Erythroblast (primary cell): ENCODE data around the gene ATOSA.

Source experiments
- GATA1 ChIP-seq: IDR thresholded peaks from 2 replicates; pipeline ENCODE4 v1.6.1; 2011; ENCODE audit warnings: low read depth, mild to moderate bottlenecking, control low read depth, low read length, moderate library complexity
- POLR2A ChIP-seq: IDR thresholded peaks from 2 replicates; pipeline ENCODE4 v1.6.1; 2011; ENCODE audit warnings: mild to moderate bottlenecking, low read length

DNA sequence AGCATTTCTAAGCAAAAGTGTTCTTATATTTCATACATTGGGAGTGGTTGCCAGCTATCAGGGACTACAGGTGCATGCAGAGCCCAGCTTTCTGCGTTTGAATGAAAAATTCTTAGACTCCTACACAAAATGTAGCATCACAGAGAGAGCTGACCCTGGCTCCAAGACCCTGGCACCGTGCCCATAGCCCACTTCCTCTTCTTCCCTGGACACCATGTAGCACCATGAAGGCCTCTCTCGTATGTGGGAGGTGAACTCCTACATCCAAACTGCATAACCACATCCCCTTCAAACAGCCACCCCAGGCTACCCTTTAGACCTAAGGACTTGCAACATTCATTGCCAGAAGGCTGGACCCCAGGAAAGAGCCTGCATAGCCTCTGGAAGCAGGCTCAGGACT lies 35.8 kb upstream of the ATOSA start:
- TF ChIP-seq POLR2A (no peak), GATA1 (no peak)
